ENCODE results near the gene UNG.

Gene UNG

DNA sequence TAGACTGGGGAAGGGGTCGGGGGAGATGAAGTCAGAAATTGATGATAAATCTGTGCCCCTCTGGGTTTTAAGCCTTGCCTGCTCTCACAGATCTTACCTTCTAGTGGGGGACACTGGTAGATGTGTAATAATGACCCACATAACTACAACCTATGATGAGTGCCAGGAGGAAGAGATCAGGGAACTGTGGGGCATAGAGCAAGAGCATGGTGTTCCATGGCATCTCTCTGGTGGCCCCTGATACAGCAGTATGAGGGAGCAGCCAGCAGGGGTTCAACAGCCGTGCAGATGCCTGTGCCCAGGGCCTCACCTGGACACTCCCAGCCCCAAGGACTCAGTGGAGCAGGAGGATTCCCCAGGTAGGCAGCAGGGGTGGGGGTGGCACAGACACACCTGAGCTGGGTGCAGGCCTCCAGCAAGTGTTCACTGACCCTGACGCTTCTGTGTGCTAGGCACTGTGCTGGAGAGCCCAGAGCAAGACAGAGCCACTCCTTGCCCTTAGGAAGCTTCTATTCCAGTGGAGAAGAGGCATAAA, 24.0 kb downstream of the UNG start:
- Histone ChIP-seq H3K27ac (no peak overlapping the region), H3K4me2 (no peak overlapping the region), H3K9ac (no peak overlapping the region), H3K36me3 (no peaks in the 10 kb centered on the region), H4K20me1 (no peaks in the 10 kb centered on the region), H3K9me3 (replicated peaks in 1 of 11) (no peaks in the 10 kb centered on the region), H3K4me3 (no peak overlapping the region), H3K27me3 (no peaks in the 10 kb centered on the region), H3K4me1 (peaks cover under 1 to 18% (median 11%) of the 10 kb centered on the region in 10 experiments; a peak in 19 of 20 replicates)
- no peak for TF ChIP-seq Cebpa-rat (IDR thresholded peaks at IDR 0.05)

DNA sequence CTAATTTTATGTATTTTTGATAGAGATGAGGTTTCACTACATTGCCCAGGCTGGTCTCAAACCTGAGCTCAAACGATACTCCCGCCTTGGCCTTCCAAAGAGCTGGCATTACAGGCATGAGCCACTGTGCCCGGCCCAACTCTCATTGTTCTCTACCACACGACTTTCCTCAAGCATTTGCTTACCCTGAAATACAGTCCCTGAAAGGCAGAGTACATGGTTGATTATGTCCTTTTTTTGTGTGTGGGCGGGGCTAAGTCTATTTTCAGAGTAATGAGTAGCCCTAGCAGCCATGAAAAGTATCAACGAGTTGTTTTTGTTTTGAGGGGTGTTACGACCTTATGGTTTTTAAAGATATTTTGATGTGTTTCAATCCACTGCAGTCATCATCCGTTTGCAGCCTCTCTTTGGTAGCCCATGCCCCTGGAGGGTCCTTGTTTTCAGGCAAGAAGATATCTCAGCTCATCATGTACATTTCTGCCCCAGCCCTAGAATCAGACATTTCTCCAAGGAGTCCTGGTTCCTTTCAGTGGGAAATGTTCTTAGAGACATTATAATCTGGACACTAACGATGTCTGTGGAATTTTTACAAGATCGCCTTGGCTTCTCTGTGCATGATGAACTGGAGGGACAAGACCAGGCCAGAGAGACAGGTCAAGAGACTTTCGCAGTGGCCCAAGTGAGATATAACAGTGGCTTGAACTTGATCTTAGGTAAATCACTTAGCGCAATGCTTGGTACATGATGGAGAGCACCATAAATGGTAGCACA, 27.7 kb downstream of the UNG start:
- no peak overlapping the region for H3K4me2 ChIP-seq
- no peaks in the 10 kb centered on the region for H4K20me1 ChIP-seq
- H3K9ac ChIP-seq: no peak overlapping the region
- H3K9me3 ChIP-seq (replicated peaks in 1 of 11): no peaks in the 10 kb centered on the region
- no peak for TF ChIP-seq Cebpa-rat (IDR thresholded peaks at IDR 0.05)
- no peak overlapping the region for H3K4me3 ChIP-seq
- H3K27me3 ChIP-seq: no peaks in the 10 kb centered on the region
- no peak overlapping the region for H3K27ac ChIP-seq
- H3K4me1 ChIP-seq: peaks cover 0 to 6% (median 0%) of the 10 kb centered on the region in 10 experiments; a peak in 2 of 20 replicates
- H3K36me3 ChIP-seq: no peaks in the 10 kb centered on the region

DNA sequence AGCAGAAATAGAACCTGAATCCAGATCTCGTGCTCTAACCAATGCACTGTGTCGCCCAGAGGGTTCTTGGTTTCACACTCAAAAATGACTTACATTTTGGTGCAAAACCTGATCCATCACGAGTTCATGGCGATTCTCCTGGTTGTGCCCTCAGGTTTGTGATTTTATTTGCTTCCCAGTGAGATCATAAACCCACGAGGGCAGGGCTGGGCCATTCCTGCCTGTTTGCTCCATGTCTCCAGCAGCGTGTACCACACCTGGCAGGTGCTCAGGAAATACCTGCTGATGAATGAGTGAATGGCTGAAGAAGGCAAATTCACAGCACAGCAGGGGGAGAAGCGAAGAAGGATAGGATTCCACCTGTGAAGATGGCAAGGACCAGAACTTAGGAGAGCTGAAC, 28.4 kb downstream of the UNG start:
- H3K4me1 ChIP-seq: peaks cover 0 to 8% (median 1%) of the 10 kb centered on the region in 10 experiments; a peak in 7 of 20 replicates
- no peak for TF ChIP-seq Cebpa-rat (IDR thresholded peaks at IDR 0.05)
- no peak overlapping the region for H3K9ac ChIP-seq
- H3K36me3 ChIP-seq: no peaks in the 10 kb centered on the region
- no peak overlapping the region for H3K27ac ChIP-seq
- no peaks in the 10 kb centered on the region for H4K20me1 ChIP-seq
- no peak overlapping the region for H3K4me2 ChIP-seq
- H3K9me3 ChIP-seq (replicated peaks in 1 of 11): no peaks in the 10 kb centered on the region
- no peak overlapping the region for H3K4me3 ChIP-seq
- H3K27me3 ChIP-seq: no peaks in the 10 kb centered on the region

GRCh38 chr12:109126784-109127183, 29.4 kb downstream of the UNG start:
- TF ChIP-seq Cebpa-rat (IDR thresholded peaks at IDR 0.05): no peak
- Histone ChIP-seq H3K27ac (no peak overlapping the region), H3K9me3 (replicated peaks in 1 of 11) (no peaks in the 10 kb centered on the region), H3K36me3 (no peaks in the 10 kb centered on the region), H3K27me3 (no peaks in the 10 kb centered on the region), H3K4me2 (no peak overlapping the region), H3K4me3 (no peak overlapping the region), H3K9ac (no peak overlapping the region), H4K20me1 (no peaks in the 10 kb centered on the region), H3K4me1 (peaks cover 0 to 18% (median 10%) of the 10 kb centered on the region in 10 experiments; a peak in 10 of 20 replicates)

DNA sequence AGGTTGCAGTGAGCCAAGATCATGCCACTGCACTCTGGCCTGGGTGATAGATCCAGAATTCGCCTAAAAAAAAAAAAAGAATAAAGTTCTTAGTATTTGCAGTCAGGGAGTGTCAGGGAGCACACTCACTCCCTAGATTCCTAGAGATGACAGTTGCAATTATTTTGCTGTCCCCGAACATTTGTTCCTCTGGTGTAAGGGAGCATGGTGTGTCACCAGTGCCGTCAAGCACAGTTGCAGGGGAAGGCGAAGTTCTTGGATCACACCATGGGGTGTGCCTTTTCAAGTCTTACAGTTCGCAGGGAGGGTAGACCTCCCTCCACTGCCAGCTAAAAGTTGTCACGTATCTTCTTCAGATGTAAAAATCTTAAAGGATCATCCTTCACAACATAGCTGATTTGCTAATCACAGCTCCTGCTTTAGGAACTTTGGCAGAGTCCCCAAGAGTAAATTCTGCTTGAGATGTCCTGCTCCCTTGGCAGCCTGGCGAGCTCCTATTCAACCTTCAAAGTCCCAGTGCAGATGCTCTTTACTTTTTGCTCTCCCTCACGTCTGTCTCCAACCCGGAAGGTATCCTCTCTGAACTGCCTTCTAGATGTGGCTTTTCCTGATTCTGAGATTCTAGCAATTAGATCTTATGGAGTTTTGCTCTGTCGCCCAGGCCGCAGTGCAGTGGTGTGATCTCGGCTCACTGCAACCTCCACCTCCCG, 30.3 kb downstream of the UNG start:
- no peak for TF ChIP-seq Cebpa-rat (IDR thresholded peaks at IDR 0.05)

DNA sequence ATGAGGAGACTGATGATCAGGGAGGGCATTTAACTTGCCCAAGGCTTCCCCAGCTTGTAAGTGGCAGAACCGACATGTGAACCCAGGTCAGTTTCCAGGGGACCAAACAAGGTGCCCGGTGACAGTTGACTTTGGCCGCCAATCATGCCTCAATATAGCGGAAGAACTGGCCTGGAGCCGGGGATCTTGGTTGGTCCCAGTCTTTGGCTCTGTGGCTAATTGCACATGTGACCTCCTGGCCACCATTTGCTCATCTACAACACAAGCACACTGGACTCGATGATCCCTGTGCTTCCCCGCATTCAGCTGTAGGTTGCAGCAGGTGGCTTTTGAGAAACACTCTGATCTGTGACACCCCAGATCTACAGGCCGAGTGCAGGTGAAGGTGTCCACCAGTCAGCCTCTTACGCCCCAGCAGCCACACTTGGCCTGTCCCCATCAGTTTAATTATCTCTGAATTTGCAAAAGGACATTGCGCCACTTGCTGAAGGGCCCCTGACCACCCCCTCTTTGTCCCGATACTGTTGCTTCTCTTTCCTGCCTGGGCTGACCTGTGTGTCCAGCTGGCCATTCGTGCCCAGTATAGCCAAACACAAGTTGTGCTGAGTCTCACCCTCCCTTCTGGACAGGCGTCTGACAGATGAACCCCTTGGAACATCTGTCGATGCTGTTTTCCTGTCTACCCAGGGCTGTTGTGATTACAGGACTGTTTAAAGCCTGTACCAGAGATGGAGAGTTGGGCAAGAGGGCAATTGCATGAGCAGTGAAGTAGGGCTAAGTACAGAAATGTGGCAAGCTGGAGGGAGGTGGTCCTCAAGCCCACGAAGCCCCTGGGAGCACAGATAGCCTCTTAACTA, 33.1 kb downstream of the UNG start:
- Histone ChIP-seq H3K9ac (no peak overlapping the region), H3K4me1 (peaks cover 0 to 15% (median 8%) of the 10 kb centered on the region in 10 experiments; a peak in 9 of 20 replicates), H3K4me3 (no peak overlapping the region), H3K27ac (0 out of 22 replicates have a peak overlapping the region, but pooled peaks of 1 of the 11 experiments have one; percentile 2), H3K27me3 (no peaks in the 10 kb centered on the region), H3K9me3 (replicated peaks in 1 of 11) (peaks cover 0 to 3% (median under 1%) of the 10 kb centered on the region in 11 experiments; a peak in 6 of 22 replicates), H3K36me3 (no peaks in the 10 kb centered on the region), H3K4me2 (peak overlapping the region in 5 of 11 experiments; percentile 2 to 27 (median 14); a peak in 4 of 22 replicates), H4K20me1 (no peaks in the 10 kb centered on the region)
- no peak for TF ChIP-seq Cebpa-rat (IDR thresholded peaks at IDR 0.05)

More for the DNA sequence above, 30.3 kb downstream of the UNG start:
- Histone ChIP-seq H3K27me3 (no peaks in the 10 kb centered on the region), H3K4me3 (no peak overlapping the region), H4K20me1 (no peaks in the 10 kb centered on the region), H3K9me3 (replicated peaks in 1 of 11) (no peaks in the 10 kb centered on the region), H3K36me3 (no peaks in the 10 kb centered on the region), H3K27ac (no peak overlapping the region), H3K4me2 (no peak overlapping the region), H3K4me1 (peaks cover 0 to 17% (median 10%) of the 10 kb centered on the region in 10 experiments; a peak in 10 of 20 replicates), H3K9ac (no peak overlapping the region)

- no peak for TF ChIP-seq Cebpa-rat (IDR thresholded peaks at IDR 0.05)
- H3K4me3 ChIP-seq: no peak overlapping the region
Measured at GRCh38 chr12:109131154-109132050, 34.0 kb downstream of the UNG start.

More at GRCh38 chr12:109131154-109132050, 34.0 kb downstream of the UNG start:
- Histone ChIP-seq H3K27me3 (no peaks in the 10 kb centered on the region), H3K9me3 (replicated peaks in 1 of 11) (peaks cover 7 to 12% (median 9%) of the 10 kb centered on the region in 11 experiments; a peak in 20 of 22 replicates), H3K4me1 (peaks cover 0 to 15% (median 8%) of the 10 kb centered on the region in 10 experiments; a peak in 9 of 20 replicates), H3K4me2 (peak overlapping the region in 6 of 11 experiments; percentile 2 to 27 (median 11); a peak in 4 of 22 replicates), H3K27ac (0 out of 22 replicates have a peak overlapping the region, but pooled peaks of 1 of the 11 experiments have one; percentile 2), H3K36me3 (no peaks in the 10 kb centered on the region), H3K9ac (no peak overlapping the region), H4K20me1 (no peaks in the 10 kb centered on the region)
